PFSK-1 (cell line): ENCODE data around the gene TTLL5.

Source experiments
- FOXP2 ChIP-seq: optimal IDR thresholded peaks from 2 replicates; pipeline ENCODE3; 2011; ENCODE audit warnings: borderline replicate concordance, control low read depth, inconsistent platforms; ENCODE audit not compliant: insufficient read depth; ENCODE audit errors: extremely low read length, extremely low read depth
- TAF1 ChIP-seq: IDR thresholded peaks from 2 replicates; pipeline ENCODE4 v1.6.1; 2012; ENCODE audit warnings: low read length, control low read depth, borderline replicate concordance; ENCODE audit not compliant: insufficient read depth

- TF ChIP-seq TAF1 (no peak), FOXP2 (no peak)
These were observed 220.9 kb downstream of the TTLL5 start for GRCh38 chr14:75881994-75882393.
